GM13976 (cell line): ENCODE results near the gene TTLL7.

Source experiments
- DNase-seq: peaks from one replicate; pipeline ENCODE4 v3.0.0; 2012; ENCODE audit warnings: low spot score
- in situ Hi-C: fragments of 300-500 bp; cut with MboI; formaldehyde crosslinking; loops from one replicate; pipeline ENCODE4 v1.12.0; 2022; ENCODE audit warnings: low sequenced_read_pairs, mixed read lengths, inconsistent platforms; ENCODE audit not compliant: unreplicated experiment
- TF ChIP-seq, protein P1 (sequence below): IDR thresholded peaks from 2 replicates; pipeline ENCODE4 v1.5.1; 2012; ENCODE audit warnings: borderline replicate concordance, mild to moderate bottlenecking; ENCODE audit not compliant: insufficient read depth; ENCODE audit errors: extremely low read depth, missing control alignments, control extremely low read depth

The TTLL7 gene

DNA sequence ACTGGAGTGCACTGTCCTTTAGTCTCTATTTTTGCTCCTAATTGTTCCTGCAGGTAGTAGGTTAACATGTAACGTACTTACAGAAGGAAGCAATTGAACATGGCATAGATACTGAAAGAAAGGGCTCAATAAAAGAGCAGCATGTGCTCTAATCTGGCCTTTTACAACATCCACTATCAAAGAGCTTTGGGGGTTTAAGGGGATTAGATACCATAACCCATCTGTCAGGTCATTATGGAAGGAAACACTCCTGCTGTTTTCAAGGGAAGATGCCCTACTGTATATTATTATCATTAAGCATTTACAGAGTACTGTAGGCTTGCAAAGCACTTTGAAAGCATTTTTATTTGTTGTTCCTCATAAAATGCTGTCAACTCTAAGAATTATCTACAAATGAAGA is 152.8 kb downstream of the TTLL7 start:
- TF ChIP-seq, protein P1, sequence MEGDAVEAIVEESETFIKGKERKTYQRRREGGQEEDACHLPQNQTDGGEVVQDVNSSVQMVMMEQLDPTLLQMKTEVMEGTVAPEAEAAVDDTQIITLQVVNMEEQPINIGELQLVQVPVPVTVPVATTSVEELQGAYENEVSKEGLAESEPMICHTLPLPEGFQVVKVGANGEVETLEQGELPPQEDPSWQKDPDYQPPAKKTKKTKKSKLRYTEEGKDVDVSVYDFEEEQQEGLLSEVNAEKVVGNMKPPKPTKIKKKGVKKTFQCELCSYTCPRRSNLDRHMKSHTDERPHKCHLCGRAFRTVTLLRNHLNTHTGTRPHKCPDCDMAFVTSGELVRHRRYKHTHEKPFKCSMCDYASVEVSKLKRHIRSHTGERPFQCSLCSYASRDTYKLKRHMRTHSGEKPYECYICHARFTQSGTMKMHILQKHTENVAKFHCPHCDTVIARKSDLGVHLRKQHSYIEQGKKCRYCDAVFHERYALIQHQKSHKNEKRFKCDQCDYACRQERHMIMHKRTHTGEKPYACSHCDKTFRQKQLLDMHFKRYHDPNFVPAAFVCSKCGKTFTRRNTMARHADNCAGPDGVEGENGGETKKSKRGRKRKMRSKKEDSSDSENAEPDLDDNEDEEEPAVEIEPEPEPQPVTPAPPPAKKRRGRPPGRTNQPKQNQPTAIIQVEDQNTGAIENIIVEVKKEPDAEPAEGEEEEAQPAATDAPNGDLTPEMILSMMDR: no peak
- no peak for DNase-seq
- in situ Hi-C loops: no loop called here

DNA sequence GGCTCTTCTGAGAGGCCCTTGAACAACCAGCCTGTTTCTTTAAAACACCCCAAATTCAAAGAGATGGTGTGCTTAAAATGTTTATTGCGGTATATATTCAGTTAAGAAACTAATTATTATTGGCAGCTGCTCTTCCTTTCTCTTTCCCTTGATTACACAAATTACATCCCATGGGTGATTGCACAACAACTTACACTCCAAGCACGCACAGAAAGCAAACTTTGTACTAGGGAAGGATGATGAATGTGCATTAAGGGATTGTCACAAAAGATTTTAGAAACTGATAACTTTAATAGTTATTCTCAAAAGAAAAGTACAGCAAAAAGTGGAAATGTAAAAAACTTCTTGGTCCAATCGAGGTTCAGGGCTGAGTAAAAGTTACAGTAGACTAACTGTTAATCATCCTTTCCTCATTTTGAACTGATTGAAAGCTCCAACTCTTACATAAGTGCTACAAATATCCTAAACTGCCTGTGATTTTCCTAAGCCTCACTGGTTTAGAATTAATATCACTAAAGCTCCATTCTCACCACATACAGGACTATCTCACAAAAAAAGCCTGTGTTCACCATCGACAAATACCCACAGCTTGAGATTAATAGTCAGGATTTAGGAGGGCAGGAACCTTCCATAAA is 153.4 kb downstream of the TTLL7 start:
- in situ Hi-C loops: no loop called here
- TF ChIP-seq, protein P1: no peak
- DNase-seq: no peak

DNA sequence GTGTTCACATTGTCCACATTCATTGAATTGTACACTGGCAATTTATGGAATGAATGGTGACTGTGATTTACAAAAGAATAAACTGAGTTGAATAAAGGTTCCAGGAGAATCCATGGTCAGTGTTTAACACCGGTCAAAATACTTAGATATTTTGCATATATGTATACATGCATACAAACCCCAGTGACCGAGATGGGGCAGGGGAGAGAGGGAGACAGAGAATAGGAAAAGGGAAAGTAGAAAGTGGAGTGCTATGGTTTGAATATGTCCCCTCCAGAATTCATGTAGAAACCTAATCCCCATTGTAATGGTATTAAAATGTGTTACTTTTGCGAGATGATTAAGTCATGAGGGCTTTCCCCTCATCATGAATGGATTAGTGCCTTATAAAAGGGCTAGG is 154.4 kb downstream of the TTLL7 start:
- in situ Hi-C loops: no loop called here
- no peak for DNase-seq
- TF ChIP-seq, protein P1: no peak

DNA sequence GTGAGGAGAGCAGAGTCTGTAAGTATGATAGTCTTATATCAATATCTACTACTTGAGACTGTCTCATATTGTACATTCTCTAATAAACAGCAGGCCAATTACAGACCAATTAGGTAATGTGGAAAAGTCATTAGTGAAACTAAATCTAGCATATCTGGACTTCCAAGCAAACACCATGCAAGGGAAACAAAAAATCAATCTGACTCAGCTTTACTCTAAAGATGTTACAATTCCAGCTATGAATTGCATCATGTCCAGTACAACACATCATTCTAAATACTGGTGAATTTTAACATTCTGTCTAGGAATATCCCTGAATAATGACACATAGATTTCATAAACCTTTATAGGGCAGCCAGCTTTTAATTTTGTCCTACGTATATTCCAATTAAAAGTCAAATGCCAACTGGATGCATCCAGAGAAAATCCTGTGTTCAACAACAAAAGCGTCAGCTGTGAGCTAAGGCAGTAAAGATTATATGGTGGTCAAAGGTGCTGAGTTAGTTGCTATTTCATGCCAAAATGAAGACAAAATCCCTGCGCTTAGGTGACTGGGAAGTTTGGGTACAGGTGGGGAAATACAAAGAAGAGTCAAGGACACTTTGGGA is 159.3 kb downstream of the TTLL7 start:
- in situ Hi-C loops: no loop called here

DNA sequence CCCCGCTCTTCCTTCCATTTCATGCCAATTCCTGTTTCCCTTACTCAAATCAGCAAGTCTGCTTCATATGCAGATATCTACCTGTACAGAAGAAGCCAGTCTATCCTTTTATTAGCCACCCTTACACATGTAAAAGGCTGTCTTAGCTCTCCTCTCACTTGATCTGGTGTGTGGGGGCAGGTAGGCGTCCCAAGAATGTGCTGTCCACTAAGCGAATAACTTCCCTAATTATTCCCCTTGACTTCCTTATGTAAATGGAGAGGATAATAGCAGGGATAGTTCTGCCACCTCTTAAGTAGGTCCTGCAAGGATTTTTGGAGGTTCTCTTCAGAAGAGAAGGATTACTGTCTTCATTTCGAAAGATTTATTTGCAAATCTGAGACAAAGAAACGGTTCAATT is 160.4 kb downstream of the TTLL7 start:
- in situ Hi-C loops: no loop called here
- no peak for DNase-seq
- TF ChIP-seq, protein P1: no peak

More for the DNA sequence above, 159.3 kb downstream of the TTLL7 start:
- TF ChIP-seq, protein P1: no peak
- no peak for DNase-seq

DNA sequence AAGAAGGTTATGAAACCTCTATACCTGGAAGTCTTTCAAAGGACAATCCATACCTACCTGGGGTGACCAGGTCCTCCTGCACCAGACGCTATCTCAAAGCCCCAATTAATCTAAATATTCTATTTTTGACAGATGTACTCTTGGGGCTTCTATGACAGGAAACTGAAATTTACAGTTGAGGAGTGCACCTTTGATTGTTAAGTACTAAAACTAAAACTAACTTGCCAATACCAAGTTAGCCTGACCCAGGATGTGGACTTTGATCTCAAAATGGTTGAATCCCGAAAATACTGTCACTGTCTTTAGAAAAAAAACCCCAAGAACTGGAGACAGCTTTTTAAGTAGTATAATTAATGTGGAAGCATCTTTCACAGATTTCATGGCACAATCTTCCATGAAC is 162.4 kb downstream of the TTLL7 start:
- TF ChIP-seq, protein P1: no peak
- in situ Hi-C loops: no loop called here
- no peak for DNase-seq
